MM.1S (cell line): Measurements from ENCODE around the gene ZNF609.

ENCODE experiments used
- DNase-seq: peaks from one replicate; pipeline ENCODE4 v3.0.0-alpha.2; 2015
- H2AFZ ChIP-seq: fragments of 300-600 bp; sonication (generic); 2 replicates; pipeline ENCODE4 v1.6.0; 2016; ENCODE audit warnings: antibody characterized with exemption, low read length
- H3F3A ChIP-seq: fragments of 300-600 bp; sonication (generic); 2 replicates; pipeline ENCODE4 v1.6.1; 2016; ENCODE audit warnings: mild to moderate bottlenecking, antibody characterized with exemption, low read length, moderate library complexity, mixed read lengths; ENCODE audit not compliant: insufficient read depth
- H3K27ac ChIP-seq: fragments of 300-600 bp; sonication (generic); 2 replicates; pipeline ENCODE4 v1.5.1; 2016; ENCODE audit warnings: mild to moderate bottlenecking, low read length
- H3K27me3 ChIP-seq: fragments of 300-600 bp; sonication (generic); replicated peaks from 2 replicates; pipeline ENCODE4 v1.6.0; 2016; ENCODE audit warnings: low read length; ENCODE audit not compliant: insufficient read depth
- H3K36me3 ChIP-seq: fragments of 300-600 bp; sonication (generic); replicated peaks from 2 replicates; pipeline ENCODE4 v1.6.1; 2016; ENCODE audit warnings: mild to moderate bottlenecking, low read length, mixed read lengths; ENCODE audit not compliant: insufficient read depth
- H3K4me1 ChIP-seq: fragments of 300-600 bp; sonication (generic); 2 replicates; pipeline ENCODE4 v1.6.1; 2016; ENCODE audit warnings: low read length, mixed read lengths
- H3K4me2 ChIP-seq: fragments of 300-600 bp; sonication (generic); 2 replicates; pipeline ENCODE4 v1.6.0; 2016; ENCODE audit warnings: low read depth, low read length
- H3K4me3 ChIP-seq: fragments of 300-600 bp; sonication (generic); 2 replicates; pipeline ENCODE4 v1.5.1; 2016; ENCODE audit warnings: low read length, mixed read lengths
- H3K79me2 ChIP-seq: fragments of 300-600 bp; sonication (generic); 2 replicates; pipeline ENCODE4 v1.6.1; 2016; ENCODE audit warnings: mixed run types, low read length, mixed read lengths
- H3K9ac ChIP-seq: fragments of 300-600 bp; sonication (generic); 2 replicates; pipeline ENCODE4 v1.6.1; 2016; ENCODE audit warnings: low read length, mixed read lengths
- H3K9me2 ChIP-seq: fragments of 300-600 bp; sonication (generic); replicated peaks from 2 replicates; pipeline ENCODE4 v1.6.1; 2016; ENCODE audit warnings: mild to moderate bottlenecking, low read length, mixed read lengths; ENCODE audit not compliant: insufficient read depth
- H3K9me3 ChIP-seq: fragments of 300-600 bp; sonication (generic); replicated peaks from 2 replicates; pipeline ENCODE4 v1.6.1; 2016; ENCODE audit warnings: mild to moderate bottlenecking, low read length, mixed read lengths; ENCODE audit not compliant: insufficient read depth
- H4K20me1 ChIP-seq: fragments of 300-600 bp; sonication (generic); 2 replicates; pipeline ENCODE4 v1.6.1; 2016; ENCODE audit warnings: mild to moderate bottlenecking, low read length, moderate library complexity, mixed read lengths; ENCODE audit not compliant: insufficient read depth
- CTCF ChIP-seq: fragments of 300-600 bp; sonication (generic); IDR thresholded peaks from 2 replicates; pipeline ENCODE4 v1.5.1; 2016; ENCODE audit warnings: antibody characterized with exemption, low read length, mixed read lengths
- EZH2 ChIP-seq: fragments of 300-600 bp; sonication (generic); optimal IDR thresholded peaks from 2 replicates; pipeline ENCODE3; 2017; ENCODE audit warnings: low read depth, mild to moderate bottlenecking, antibody characterized with exemption, low read length, mixed read lengths
- EZH2phosphoT487 ChIP-seq: fragments of 300-600 bp; sonication (generic); IDR thresholded peaks from 2 replicates; pipeline ENCODE4 v1.6.1; 2018; ENCODE audit warnings: antibody characterized with exemption, low read length

The ZNF609 gene

GRCh38 chr15:64686130-64686735, 225.9 kb downstream of the ZNF609 start:
- no peak for TF ChIP-seq EZH2
- TF ChIP-seq CTCF = peak; percentile 77
- Histone ChIP-seq H2AFZ (no peak overlapping the region), H3K9me2 (no peaks in the 10 kb centered on the region), H4K20me1 (no peaks in the 10 kb centered on the region), H3K79me2 (no peaks in the 10 kb centered on the region), H3K4me2 (no peak overlapping the region), H3K27me3 (no peaks in the 10 kb centered on the region), H3K4me1 (no peaks in the 10 kb centered on the region), H3K27ac (no peak overlapping the region), H3F3A (no peaks in the 10 kb centered on the region), H3K36me3 (no peaks in the 10 kb centered on the region; the same call in 1 of the 2 replicates), H3K9me3 (no peaks in the 10 kb centered on the region), H3K4me3 (no peak overlapping the region), H3K9ac (no peak overlapping the region)
- peak; percentile 52 for DNase-seq

- no peak overlapping the region for H3K4me2 ChIP-seq
- no peaks in the 10 kb centered on the region; the same call in 1 of the 2 replicates for H3K36me3 ChIP-seq
- H3K4me1 ChIP-seq = no peaks in the 10 kb centered on the region
- H4K20me1 ChIP-seq = no peaks in the 10 kb centered on the region
- H3K9ac ChIP-seq = no peak overlapping the region
- no peaks in the 10 kb centered on the region for H3F3A ChIP-seq
- no peak for DNase-seq
- peaks cover 4% of the 10 kb centered on the region; the same call in 1 of the 2 replicates for H3K79me2 ChIP-seq
- no peak overlapping the region for H2AFZ ChIP-seq
- no peak overlapping the region for H3K4me3 ChIP-seq
- H3K9me3 ChIP-seq = no peaks in the 10 kb centered on the region
- no peak overlapping the region for H3K27ac ChIP-seq
- no peaks in the 10 kb centered on the region for H3K9me2 ChIP-seq
- H3K27me3 ChIP-seq = no peaks in the 10 kb centered on the region
- no peak for TF ChIP-seq CTCF
- TF ChIP-seq EZH2phosphoT487 = no peak
- TF ChIP-seq EZH2 = no peak
These were observed 226.8 kb downstream of the ZNF609 start for GRCh38 chr15:64687172-64687571.

GRCh38 chr15:64687688-64688087, 227.3 kb downstream of the ZNF609 start:
- Histone ChIP-seq H4K20me1 (no peaks in the 10 kb centered on the region), H3K4me2 (no peak overlapping the region), H2AFZ (no peak overlapping the region), H3K36me3 (no peaks in the 10 kb centered on the region; the same call in 1 of the 2 replicates), H3K4me3 (no peak overlapping the region), H3K27me3 (no peaks in the 10 kb centered on the region), H3K9ac (no peak overlapping the region), H3K27ac (no peak overlapping the region), H3K9me3 (no peaks in the 10 kb centered on the region), H3K4me1 (no peaks in the 10 kb centered on the region), H3K9me2 (no peaks in the 10 kb centered on the region), H3K79me2 (peaks cover 4% of the 10 kb centered on the region; the same call in 1 of the 2 replicates), H3F3A (no peaks in the 10 kb centered on the region)
- no peak for DNase-seq
- TF ChIP-seq CTCF (no peak), EZH2 (no peak), EZH2phosphoT487 (no peak)
